PC-3 (cell line): ENCODE measurements around the gene NACC1. TPM values are rescaled to one million over a fixed set of nuclear protein-coding genes. Genes with fewer than 3 reads are reported as not detected.

ENCODE experiments used
- ATAC-seq: fragments of 200-7000 bp; cut with Tn5 transposase; 2 replicates; pipeline ENCODE4 v1.9.1; 2020; ENCODE audit warnings: mild to moderate bottlenecking, moderate library complexity
- Bru-seq: library from RNA; stranded (reverse); fragments of 400-500 nt; gene quantifications from one replicate; lab custom pipeline; 2021; lab: Mats Ljungman, UMichigan
- BruChase-seq, 2 experiments: library from RNA; stranded (reverse); fragments of 400-500 nt; gene quantifications; one replicate each; lab custom pipeline; 2021; lab: Mats Ljungman, UMichigan
- BruUV-seq: library from RNA; stranded (reverse); fragments of 400-500 nt; replicated peaks from 2 replicates; lab custom pipeline; 2021; lab: Mats Ljungman, UMichigan
- CTCF ChIA-PET: fragments of 300-600 bp; sonication (Branson Sonifier 250); formaldehyde crosslinking; loops from one replicate; lab custom pipeline; 2022; ENCODE audit warnings: antibody characterized with exemption; lab: Charles Lee
- POLR2A ChIA-PET: fragments of 300-600 bp; sonication (Branson Sonifier 250); formaldehyde crosslinking; loops from one replicate; lab custom pipeline; 2022; ENCODE audit warnings: antibody characterized with exemption; ENCODE audit not compliant: unreplicated experiment; lab: Charles Lee
- DNase-seq: peaks from one replicate; pipeline ENCODE4 v3.0.0-alpha.2; 2015
- H2AFZ ChIP-seq: fragments of 300-600 bp; sonication (generic); 2 replicates; pipeline ENCODE4 v1.6.0; 2016; ENCODE audit warnings: antibody characterized with exemption, low read length
- H3F3A ChIP-seq: fragments of 300-600 bp; sonication (generic); one replicate; pipeline ENCODE4 v1.6.0; 2017; ENCODE audit warnings: antibody characterized with exemption, low read length, control low read depth, mild to moderate bottlenecking; ENCODE audit not compliant: unreplicated experiment
- H3K27ac ChIP-seq: fragments of 300-600 bp; sonication (generic); 2 replicates; pipeline ENCODE4 v1.5.1; 2016; ENCODE audit warnings: mild to moderate bottlenecking, low read length
- H3K27me3 ChIP-seq: fragments of 300-600 bp; sonication (generic); 2 replicates; pipeline ENCODE4 v1.6.1; 2016; ENCODE audit warnings: low read length, mixed read lengths
- H3K36me3 ChIP-seq: fragments of 300-600 bp; sonication (generic); 2 replicates; pipeline ENCODE4 v1.6.1; 2016; ENCODE audit warnings: low read depth, mixed run types, low read length, mixed read lengths
- H3K4me1 ChIP-seq: fragments of 300-600 bp; sonication (generic); 2 replicates; pipeline ENCODE4 v1.5.1; 2016; ENCODE audit warnings: low read length; ENCODE audit not compliant: insufficient read depth
- H3K4me2 ChIP-seq: fragments of 300-600 bp; sonication (generic); 2 replicates; pipeline ENCODE4 v1.6.0; 2016; ENCODE audit warnings: low read length
- H3K4me3 ChIP-seq: fragments of 300-600 bp; sonication (generic); 2 replicates; pipeline ENCODE4 v1.5.1; 2016; ENCODE audit warnings: mild to moderate bottlenecking, low read length, mixed read lengths
- H3K79me2 ChIP-seq: fragments of 300-600 bp; sonication (generic); 2 replicates; pipeline ENCODE4 v1.6.1; 2017; ENCODE audit warnings: low read length, mixed read lengths
- H3K9ac ChIP-seq: fragments of 300-600 bp; sonication (generic); 2 replicates; pipeline ENCODE4 v1.6.0; 2016; ENCODE audit warnings: mild to moderate bottlenecking, low read length
- H3K9me2 ChIP-seq: fragments of 300-600 bp; sonication (generic); replicated peaks from 2 replicates; pipeline ENCODE4 v1.6.1; 2016; ENCODE audit warnings: mixed run types, low read length, mixed read lengths
- H3K9me3 ChIP-seq: fragments of 300-600 bp; sonication (generic); 2 replicates; pipeline ENCODE4 v1.6.1; 2016; ENCODE audit warnings: low read length, mixed read lengths
- H4K20me1 ChIP-seq: fragments of 300-600 bp; sonication (generic); 2 replicates; pipeline ENCODE4 v1.6.1; 2016; ENCODE audit warnings: low read length, mixed read lengths
- CTCF ChIP-seq: fragments of 300-600 bp; sonication (generic); conservative IDR thresholded peaks from 2 replicates; pipeline ENCODE4 v1.5.1; 2017; ENCODE audit warnings: antibody characterized with exemption, low read depth, mild to moderate bottlenecking, low read length
- EZH2 ChIP-seq: fragments of 300-600 bp; sonication (generic); IDR thresholded peaks from one replicate; pipeline ENCODE4 v1.6.1; 2017; ENCODE audit warnings: antibody characterized with exemption, mild to moderate bottlenecking, low read length; ENCODE audit not compliant: unreplicated experiment
- EZH2phosphoT487 ChIP-seq: fragments of 300-600 bp; sonication (generic); IDR thresholded peaks from 2 replicates; pipeline ENCODE4 v1.6.1; 2018; ENCODE audit warnings: mild to moderate bottlenecking, antibody characterized with exemption, low read length, borderline replicate concordance
- intact Hi-C: fragments of 100-400 bp; cut with micrococcal nuclease; formaldehyde crosslinking; loops from 2 replicates; pipeline ENCODE4 v1.9.0; 2023
- long read RNA-seq: library from polyadenylated mRNA; unstranded; transcript quantifications from one replicate; pipeline ENCODE4 v2.0.0, GENCODE V29; 2021; ENCODE audit not compliant: unreplicated experiment
- total RNA-seq: library from RNA; depleted of rRNA; stranded (reverse); fragments of >200 nt; gene quantifications from 2 replicates; pipeline ENCODE4 v1.2.3, GENCODE V29; 2014; rRNA removed

Gene NACC1
- total RNA-seq (266 and 337 TPM in 2 replicates), Bru-seq, nascent RNA (percentile 85 among the genes with signal in this experiment), BruChase-seq, experiment 1, labeled RNA remaining after a 6-hour chase (percentile 97 among the genes with signal in this experiment), BruChase-seq, experiment 2, labeled RNA remaining after a 2-hour chase (percentile 93 among the genes with signal in this experiment)
- long read RNA-seq, partial matches to known transcripts, result 2 of 38 reads
- long read RNA-seq, other reads (novel, unspliced or antisense), result 36 of 38 reads

GRCh38 chr19:13117772-13118423 lies at the start of gene NACC1:
NACC1 (plus strand) TSS chr19:13118264; CDS start chr19:13135208, 16,944 bp downstream.
- ATAC-seq (peak; percentile 71), DNase-seq (peak; percentile 95)
- Histone ChIP-seq H3K4me2 (peak within 1 kb of the TSS; percentile 96), H3K79me2 (peaks cover 81% of the 10 kb centered on the region), H3K4me1 (peaks cover 38% of the 10 kb centered on the region), H3F3A (peaks cover 4% of the 10 kb centered on the region), H3K9me2 (no peaks in the 10 kb centered on the region), H3K4me3 (peak within 1 kb of the TSS; percentile 93), H3K9me3 (no peaks in the 10 kb centered on the region), H3K9ac (peak within 1 kb of the TSS; percentile 95), H3K27me3 (no peaks in the 10 kb centered on the region), H3K36me3 (peaks cover 23% of the 10 kb centered on the region; the same call in 1 of the 2 replicates), H4K20me1 (peaks cover 40% of the 10 kb centered on the region), H2AFZ (peak within 1 kb of the TSS; percentile 82), H3K27ac (peak within 1 kb of the TSS; percentile 81)
- no peak for TF ChIP-seq EZH2phosphoT487
- TF ChIP-seq CTCF, result no peak
- no peak for TF ChIP-seq EZH2
- ChIA-PET CTCF (interaction anchor here (1.2 kb wide), 1 partner anchor 140 kb away, joined by 3 read pairs; no protein-coding TSS in a partner anchor), POLR2A (interaction anchor here (0.5 to 0.6 kb wide), 4 partner anchors 32 to 211 kb away, joined by 3 to 8 read pairs (median 4); no protein-coding TSS in a partner anchor)
- intact Hi-C loops, result loop anchor here (1.0 kb wide), 1 partner anchor 32 kb away; the partner anchor contains the start of genes IER2 and STX10
- BruUV-seq, result no TSS peak

- peaks cover 8% of the 10 kb centered on the region; the same call in 1 of the 2 replicates for H3K36me3 ChIP-seq
- DNase-seq, result no peak
- intact Hi-C loops, result no loop called here
- ChIA-PET CTCF (interaction anchor here (0.8 kb wide), 1 partner anchor 36 kb away, joined by 3 read pairs; no protein-coding TSS in a partner anchor), POLR2A (no interaction called here)
- H3K4me2 ChIP-seq, result no peak overlapping the region
- no peaks in the 10 kb centered on the region for H4K20me1 ChIP-seq
- H3K9ac ChIP-seq, result no peak overlapping the region
- no peaks in the 10 kb centered on the region for H3K4me1 ChIP-seq
- H3K79me2 ChIP-seq, result peaks cover 4% of the 10 kb centered on the region; the same call in 1 of the 2 replicates
- no TSS peak for BruUV-seq
- H3K9me3 ChIP-seq, result no peaks in the 10 kb centered on the region
- H3F3A ChIP-seq, result no peaks in the 10 kb centered on the region
- H3K27ac ChIP-seq, result no peak overlapping the region
- ATAC-seq, result peak; percentile 23; the same call in 1 of the 2 replicates
- no peak overlapping the region for H3K4me3 ChIP-seq
- TF ChIP-seq EZH2phosphoT487 (no peak), EZH2 (no peak), CTCF (no peak)
- no peak overlapping the region for H2AFZ ChIP-seq
- H3K9me2 ChIP-seq, result no peaks in the 10 kb centered on the region
- H3K27me3 ChIP-seq, result no peaks in the 10 kb centered on the region
Measured at GRCh38 chr19:13069415-13070359, 48.4 kb upstream of the NACC1 start.
